ENCODE measurements around the gene CAMTA1.
A peak's percentile ranks its signal among the peaks of the same experiment; 100 is the strongest.

Gene CAMTA1

DNA sequence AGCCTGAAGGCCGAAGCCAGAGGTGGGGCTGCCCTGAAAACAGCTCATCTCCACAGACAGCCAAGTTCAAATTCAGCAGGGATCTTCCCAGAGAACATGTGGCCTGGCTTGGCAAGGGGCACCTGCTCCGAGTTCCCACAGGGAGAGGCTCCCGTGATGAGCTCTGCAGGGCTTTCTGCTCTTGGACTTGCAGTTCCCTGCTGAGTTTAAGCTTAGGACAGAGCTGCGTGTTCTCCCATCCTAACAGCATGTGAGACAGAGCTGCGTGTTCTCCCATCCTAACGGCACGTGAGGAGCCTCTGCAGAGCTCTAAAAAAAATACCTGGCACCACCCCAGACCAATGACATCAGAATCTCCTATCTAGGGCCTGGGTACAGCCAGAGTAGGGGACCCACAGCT is 872.8 kb downstream of the CAMTA1 start:
- no peak for DNase-seq (ENCODE audit: low spot score)

- no peak for DNase-seq (ENCODE audit: low spot score)
Measured at GRCh38 chr1:7659514-7659913, 874.3 kb downstream of the CAMTA1 start.

- no peak for DNase-seq (ENCODE audit: low spot score)
Measured at GRCh38 chr1:7663451-7664146, 878.3 kb downstream of the CAMTA1 start.

DNA sequence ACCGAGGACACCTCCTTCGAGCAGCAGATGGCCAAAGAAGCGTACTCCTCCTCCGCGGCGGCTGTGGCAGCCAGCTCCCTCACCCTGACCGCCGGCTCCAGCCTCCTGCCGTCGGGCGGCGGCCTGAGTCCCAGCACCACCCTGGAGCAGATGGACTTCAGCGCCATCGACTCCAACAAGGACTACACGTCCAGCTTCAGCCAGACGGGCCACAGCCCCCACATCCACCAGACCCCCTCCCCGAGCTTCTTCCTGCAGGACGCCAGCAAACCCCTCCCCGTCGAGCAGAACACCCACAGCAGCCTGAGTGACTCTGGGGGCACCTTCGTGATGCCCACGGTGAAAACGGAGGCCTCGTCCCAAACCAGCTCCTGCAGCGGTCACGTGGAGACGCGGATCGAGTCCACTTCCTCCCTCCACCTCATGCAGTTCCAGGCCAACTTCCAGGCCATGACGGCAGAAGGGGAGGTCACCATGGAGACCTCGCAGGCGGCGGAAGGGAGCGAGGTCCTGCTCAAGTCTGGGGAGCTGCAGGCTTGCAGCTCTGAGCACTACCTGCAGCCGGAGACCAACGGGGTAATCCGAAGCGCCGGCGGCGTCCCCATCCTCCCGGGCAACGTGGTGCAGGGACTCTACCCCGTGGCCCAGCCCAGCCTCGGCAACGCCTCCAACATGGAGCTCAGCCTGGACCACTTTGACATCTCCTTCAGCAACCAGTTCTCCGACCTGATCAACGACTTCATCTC is 879.1 kb downstream of the CAMTA1 start:
- no peak for DNase-seq (ENCODE audit: low spot score)

- no peak for DNase-seq (ENCODE audit: low spot score)
Measured at GRCh38 chr1:7664893-7665250, 879.6 kb downstream of the CAMTA1 start.

DNA sequence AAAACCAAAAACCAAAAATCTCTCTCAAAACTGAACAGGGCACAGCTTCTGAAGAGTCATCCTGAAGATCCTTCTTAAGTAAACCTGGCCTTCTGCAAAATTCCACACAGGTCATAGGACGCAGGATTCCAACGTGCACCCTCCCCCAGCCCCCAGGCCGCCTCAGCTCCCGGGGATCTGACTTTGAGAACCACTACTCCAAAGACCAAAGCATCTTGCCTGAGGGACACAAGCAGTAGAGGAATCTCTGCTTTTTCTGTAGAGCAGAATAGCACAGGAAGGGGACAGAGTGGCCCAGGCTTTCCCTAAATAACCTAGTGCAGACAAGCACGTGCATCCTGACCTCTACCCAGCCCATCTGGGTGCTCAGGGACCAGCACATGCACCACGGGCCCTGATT is 881.0 kb downstream of the CAMTA1 start:
- no peak for DNase-seq (ENCODE audit: low spot score)

- no peak for DNase-seq (ENCODE audit: low spot score)
Measured at GRCh38 chr1:7667159-7667558, 881.9 kb downstream of the CAMTA1 start.

GRCh38 chr1:7667625-7668218 is 882.5 kb downstream of the CAMTA1 start:
- peak; percentile 87 for DNase-seq (ENCODE audit: low spot score)

- DNase-seq (ENCODE audit: low spot score): peak; percentile 76
Measured at GRCh38 chr1:7669559-7670311, 884.5 kb downstream of the CAMTA1 start.

DNA sequence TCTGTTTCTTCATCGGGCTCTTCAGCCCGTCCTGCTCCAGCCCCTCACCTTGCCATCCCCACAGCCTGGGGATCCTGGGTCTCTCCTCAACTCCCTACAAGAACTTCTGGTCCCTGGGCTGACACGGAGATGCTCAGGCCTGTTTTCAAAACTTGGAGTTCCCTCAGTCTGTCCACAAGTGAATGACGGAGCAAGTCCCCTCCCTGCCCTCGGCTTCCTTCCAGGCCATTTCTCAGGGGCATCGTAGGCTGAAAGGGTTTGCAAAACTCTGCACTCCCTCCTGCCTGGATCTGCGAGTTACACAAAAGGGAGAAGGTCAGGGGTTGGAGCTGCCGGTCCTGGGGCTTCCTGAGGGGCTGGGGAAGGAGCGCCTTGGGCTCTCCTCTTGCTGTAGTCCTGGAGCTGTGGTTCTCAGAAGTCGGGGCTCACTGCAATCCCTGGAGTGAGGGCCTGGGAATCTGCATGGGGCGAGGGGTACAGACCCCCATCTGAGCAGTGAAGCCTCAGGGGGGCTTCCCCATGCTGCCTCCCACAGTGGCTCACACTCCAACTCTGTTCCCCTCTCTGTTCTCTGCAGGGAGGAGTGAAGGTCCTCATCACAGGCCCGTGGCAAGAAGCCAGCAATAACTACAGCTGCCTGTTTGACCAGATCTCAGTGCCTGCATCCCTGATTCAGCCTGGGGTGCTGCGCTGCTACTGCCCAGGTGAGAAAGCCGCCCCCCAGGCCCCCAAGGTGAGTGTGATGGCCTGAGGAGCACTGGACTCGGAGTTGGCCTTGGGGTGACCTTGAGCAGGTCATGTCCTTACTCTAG is 885.3 kb downstream of the CAMTA1 start:
- no peak for DNase-seq (ENCODE audit: low spot score)

GRCh38 chr1:7671146-7671465 is 885.9 kb downstream of the CAMTA1 start:
- no peak for DNase-seq (ENCODE audit: low spot score)

DNA sequence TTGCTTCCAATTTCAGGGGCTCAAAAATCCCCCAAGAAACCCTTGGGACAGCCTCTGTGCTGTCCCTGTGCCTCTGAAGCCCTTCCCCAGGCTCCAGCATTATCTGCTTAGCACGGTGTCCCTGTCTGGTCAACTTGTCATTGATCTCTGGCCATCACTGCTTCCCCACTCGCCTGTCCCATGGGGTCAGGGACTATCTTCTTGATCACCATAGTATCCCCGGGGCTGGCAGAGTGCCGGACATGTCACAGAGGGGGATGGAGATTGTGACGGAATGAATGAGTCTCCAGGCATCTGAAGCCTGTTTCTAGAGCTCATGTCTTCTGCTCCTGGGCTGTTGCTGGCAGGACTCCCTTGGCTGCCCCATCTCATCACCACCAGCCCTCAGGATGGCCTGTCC is 886.4 kb downstream of the CAMTA1 start:
- no peak for DNase-seq (ENCODE audit: low spot score)

GRCh38 chr1:7672864-7673263 is 887.6 kb downstream of the CAMTA1 start:
- DNase-seq (ENCODE audit: low spot score): no peak

- DNase-seq (ENCODE audit: low spot score): no peak
Measured at GRCh38 chr1:7674972-7675371, 889.7 kb downstream of the CAMTA1 start.

- DNase-seq (ENCODE audit: low spot score): no peak
Measured at GRCh38 chr1:7675431-7676273, 890.4 kb downstream of the CAMTA1 start.

- no peak for DNase-seq (ENCODE audit: low spot score)
Measured at GRCh38 chr1:7676274-7676945, 891.2 kb downstream of the CAMTA1 start.

- no peak for DNase-seq (ENCODE audit: low spot score)
Measured at GRCh38 chr1:7677111-7677510, 891.9 kb downstream of the CAMTA1 start.

GRCh38 chr1:7677815-7678214 is 892.6 kb downstream of the CAMTA1 start:
- DNase-seq (ENCODE audit: low spot score): no peak

GRCh38 chr1:7678491-7679158 is 893.4 kb downstream of the CAMTA1 start:
- no peak for DNase-seq (ENCODE audit: low spot score)

Measured in putamen (tissue), 1 donor.